Ishikawa (cell line): ENCODE measurements around the gene HOOK2.

ENCODE experiments used
- CEBPB ChIP-seq: IDR thresholded peaks from 2 replicates; pipeline ENCODE4 v1.6.1; 2012
- CREB1 ChIP-seq: IDR thresholded peaks from 2 replicates; pipeline ENCODE4 v1.6.1; 2012; ENCODE audit warnings: low read depth
- EGR1 ChIP-seq: IDR thresholded peaks from 2 replicates; pipeline ENCODE4 v1.6.1; 2012
- EP300 ChIP-seq: IDR thresholded peaks from 2 replicates; pipeline ENCODE4 v1.6.1; 2012; ENCODE audit warnings: borderline replicate concordance
- FOXM1 ChIP-seq: IDR thresholded peaks from 2 replicates; pipeline ENCODE4 v1.6.1; 2012; ENCODE audit warnings: low read depth, borderline replicate concordance
- MAX ChIP-seq: IDR thresholded peaks from 2 replicates; pipeline ENCODE4 v1.6.1; 2012
- NFIC ChIP-seq: IDR thresholded peaks from 2 replicates; pipeline ENCODE4 v1.6.1; 2012
- RAD21 ChIP-seq: IDR thresholded peaks from 2 replicates; pipeline ENCODE4 v1.6.1; 2012; ENCODE audit warnings: low read depth
- TAF1 ChIP-seq: IDR thresholded peaks from 2 replicates; pipeline ENCODE4 v1.6.1; 2012; ENCODE audit warnings: low read depth, mild to moderate bottlenecking
- TCF12 ChIP-seq: IDR thresholded peaks from 2 replicates; pipeline ENCODE4 v1.6.1; 2012; ENCODE audit warnings: low read depth
- TEAD4 ChIP-seq: IDR thresholded peaks from 2 replicates; pipeline ENCODE4 v1.6.1; 2012
- YY1 ChIP-seq: IDR thresholded peaks from 2 replicates; pipeline ENCODE4 v1.6.1; 2012; ENCODE audit warnings: low read depth
- ZBTB7A ChIP-seq: IDR thresholded peaks from 2 replicates; pipeline ENCODE4 v1.6.1; 2012; ENCODE audit warnings: low read depth
- TF ChIP-seq, protein P1 (sequence below): IDR thresholded peaks from 2 replicates; pipeline ENCODE4 v1.6.1; 2012
- TF ChIP-seq, protein P2 (sequence below): IDR thresholded peaks from 2 replicates; pipeline ENCODE4 v1.6.1; 2012; ENCODE audit warnings: low read depth, mild to moderate bottlenecking

The HOOK2 gene

DNA sequence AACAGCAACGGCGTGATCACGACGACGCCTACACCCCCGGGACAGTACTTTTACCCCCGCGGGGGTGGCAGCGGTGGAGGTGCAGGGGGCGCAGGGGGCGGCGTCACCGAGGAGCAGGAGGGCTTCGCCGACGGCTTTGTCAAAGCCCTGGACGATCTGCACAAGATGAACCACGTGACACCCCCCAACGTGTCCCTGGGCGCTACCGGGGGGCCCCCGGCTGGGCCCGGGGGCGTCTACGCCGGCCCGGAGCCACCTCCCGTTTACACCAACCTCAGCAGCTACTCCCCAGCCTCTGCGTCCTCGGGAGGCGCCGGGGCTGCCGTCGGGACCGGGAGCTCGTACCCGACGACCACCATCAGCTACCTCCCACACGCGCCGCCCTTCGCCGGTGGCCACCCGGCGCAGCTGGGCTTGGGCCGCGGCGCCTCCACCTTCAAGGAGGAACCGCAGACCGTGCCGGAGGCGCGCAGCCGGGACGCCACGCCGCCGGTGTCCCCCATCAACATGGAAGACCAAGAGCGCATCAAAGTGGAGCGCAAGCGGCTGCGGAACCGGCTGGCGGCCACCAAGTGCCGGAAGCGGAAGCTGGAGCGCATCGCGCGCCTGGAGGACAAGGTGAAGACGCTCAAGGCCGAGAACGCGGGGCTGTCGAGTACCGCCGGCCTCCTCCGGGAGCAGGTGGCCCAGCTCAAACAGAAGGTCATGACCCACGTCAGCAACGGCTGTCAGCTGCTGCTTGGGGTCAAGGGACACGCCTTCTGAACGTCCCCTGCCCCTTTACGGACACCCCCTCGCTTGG, 16.9 kb upstream of the HOOK2 start:
- TF ChIP-seq ZBTB7A (no peak), TCF12 (no peak), FOXM1 (no peak), NFIC (no peak), TEAD4 (peak; percentile 16; the same call in 1 of the 2 replicates), CEBPB (no peak), EP300 (no peak), YY1 (peak; percentile 45; the same call in 1 of the 2 replicates), EGR1 (peak; percentile 31; the same call in 1 of the 2 replicates), CREB1 (no peak), MAX (peak; percentile 56; the same call in 1 of the 2 replicates), RAD21 (no peak), TAF1 (no peak)
- TF ChIP-seq, protein P1, sequence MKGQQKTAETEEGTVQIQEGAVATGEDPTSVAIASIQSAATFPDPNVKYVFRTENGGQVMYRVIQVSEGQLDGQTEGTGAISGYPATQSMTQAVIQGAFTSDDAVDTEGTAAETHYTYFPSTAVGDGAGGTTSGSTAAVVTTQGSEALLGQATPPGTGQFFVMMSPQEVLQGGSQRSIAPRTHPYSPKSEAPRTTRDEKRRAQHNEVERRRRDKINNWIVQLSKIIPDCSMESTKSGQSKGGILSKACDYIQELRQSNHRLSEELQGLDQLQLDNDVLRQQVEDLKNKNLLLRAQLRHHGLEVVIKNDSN, result peak; percentile 74
- TF ChIP-seq, protein P2, sequence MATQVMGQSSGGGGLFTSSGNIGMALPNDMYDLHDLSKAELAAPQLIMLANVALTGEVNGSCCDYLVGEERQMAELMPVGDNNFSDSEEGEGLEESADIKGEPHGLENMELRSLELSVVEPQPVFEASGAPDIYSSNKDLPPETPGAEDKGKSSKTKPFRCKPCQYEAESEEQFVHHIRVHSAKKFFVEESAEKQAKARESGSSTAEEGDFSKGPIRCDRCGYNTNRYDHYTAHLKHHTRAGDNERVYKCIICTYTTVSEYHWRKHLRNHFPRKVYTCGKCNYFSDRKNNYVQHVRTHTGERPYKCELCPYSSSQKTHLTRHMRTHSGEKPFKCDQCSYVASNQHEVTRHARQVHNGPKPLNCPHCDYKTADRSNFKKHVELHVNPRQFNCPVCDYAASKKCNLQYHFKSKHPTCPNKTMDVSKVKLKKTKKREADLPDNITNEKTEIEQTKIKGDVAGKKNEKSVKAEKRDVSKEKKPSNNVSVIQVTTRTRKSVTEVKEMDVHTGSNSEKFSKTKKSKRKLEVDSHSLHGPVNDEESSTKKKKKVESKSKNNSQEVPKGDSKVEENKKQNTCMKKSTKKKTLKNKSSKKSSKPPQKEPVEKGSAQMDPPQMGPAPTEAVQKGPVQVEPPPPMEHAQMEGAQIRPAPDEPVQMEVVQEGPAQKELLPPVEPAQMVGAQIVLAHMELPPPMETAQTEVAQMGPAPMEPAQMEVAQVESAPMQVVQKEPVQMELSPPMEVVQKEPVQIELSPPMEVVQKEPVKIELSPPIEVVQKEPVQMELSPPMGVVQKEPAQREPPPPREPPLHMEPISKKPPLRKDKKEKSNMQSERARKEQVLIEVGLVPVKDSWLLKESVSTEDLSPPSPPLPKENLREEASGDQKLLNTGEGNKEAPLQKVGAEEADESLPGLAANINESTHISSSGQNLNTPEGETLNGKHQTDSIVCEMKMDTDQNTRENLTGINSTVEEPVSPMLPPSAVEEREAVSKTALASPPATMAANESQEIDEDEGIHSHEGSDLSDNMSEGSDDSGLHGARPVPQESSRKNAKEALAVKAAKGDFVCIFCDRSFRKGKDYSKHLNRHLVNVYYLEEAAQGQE, result no peak

DNA sequence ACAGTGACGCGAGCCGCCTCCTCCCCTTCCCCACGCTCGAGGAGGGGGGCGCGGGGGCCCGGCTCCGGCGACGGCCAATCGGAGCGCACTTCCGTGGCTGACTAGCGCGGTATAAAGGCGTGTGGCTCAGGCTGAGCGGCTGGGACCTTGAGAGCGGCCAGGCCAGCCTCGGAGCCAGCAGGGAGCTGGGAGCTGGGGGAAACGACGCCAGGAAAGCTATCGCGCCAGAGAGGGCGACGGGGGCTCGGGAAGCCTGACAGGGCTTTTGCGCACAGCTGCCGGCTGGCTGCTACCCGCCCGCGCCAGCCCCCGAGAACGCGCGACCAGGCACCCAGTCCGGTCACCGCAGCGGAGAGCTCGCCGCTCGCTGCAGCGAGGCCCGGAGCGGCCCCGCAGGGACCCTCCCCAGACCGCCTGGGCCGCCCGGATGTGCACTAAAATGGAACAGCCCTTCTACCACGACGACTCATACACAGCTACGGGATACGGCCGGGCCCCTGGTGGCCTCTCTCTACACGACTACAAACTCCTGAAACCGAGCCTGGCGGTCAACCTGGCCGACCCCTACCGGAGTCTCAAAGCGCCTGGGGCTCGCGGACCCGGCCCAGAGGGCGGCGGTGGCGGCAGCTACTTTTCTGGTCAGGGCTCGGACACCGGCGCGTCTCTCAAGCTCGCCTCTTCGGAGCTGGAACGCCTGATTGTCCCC, 16.1 kb upstream of the HOOK2 start, which contains the start of gene JUNB:
TSS of gene JUNB (plus strand) at position 142 of the 706 bp plus-strand sequence. CDS start at position 428, 286 bp downstream.
- TF ChIP-seq NFIC, result peak; percentile 59
- TF ChIP-seq, protein P2, result 0 out of 2 replicates have a peak, but pooled peaks have one; percentile 23
- peak; percentile 52 for TF ChIP-seq TEAD4
- TF ChIP-seq ZBTB7A, result no peak; the same call in none of the 2 replicates
- TF ChIP-seq RAD21, result peak; percentile 2; the same call in 1 of the 2 replicates
- TF ChIP-seq, protein P1, result peak; percentile 3; the same call in 1 of the 2 replicates
- TF ChIP-seq TCF12, result peak; percentile 85
- peak; percentile 74 for TF ChIP-seq CREB1
- TF ChIP-seq EP300, result 0 out of 2 replicates have a peak, but pooled peaks have one; percentile 52
- peak; percentile 26; the same call in 1 of the 2 replicates for TF ChIP-seq FOXM1
- TF ChIP-seq TAF1, result peak; percentile 97
- peak; percentile 59; the same call in 1 of the 2 replicates for TF ChIP-seq EGR1
- peak; percentile 61 for TF ChIP-seq YY1
- peak; percentile 57; the same call in 1 of the 2 replicates for TF ChIP-seq MAX
- TF ChIP-seq CEBPB, result 0 out of 2 replicates have a peak, but pooled peaks have one; percentile 30

DNA sequence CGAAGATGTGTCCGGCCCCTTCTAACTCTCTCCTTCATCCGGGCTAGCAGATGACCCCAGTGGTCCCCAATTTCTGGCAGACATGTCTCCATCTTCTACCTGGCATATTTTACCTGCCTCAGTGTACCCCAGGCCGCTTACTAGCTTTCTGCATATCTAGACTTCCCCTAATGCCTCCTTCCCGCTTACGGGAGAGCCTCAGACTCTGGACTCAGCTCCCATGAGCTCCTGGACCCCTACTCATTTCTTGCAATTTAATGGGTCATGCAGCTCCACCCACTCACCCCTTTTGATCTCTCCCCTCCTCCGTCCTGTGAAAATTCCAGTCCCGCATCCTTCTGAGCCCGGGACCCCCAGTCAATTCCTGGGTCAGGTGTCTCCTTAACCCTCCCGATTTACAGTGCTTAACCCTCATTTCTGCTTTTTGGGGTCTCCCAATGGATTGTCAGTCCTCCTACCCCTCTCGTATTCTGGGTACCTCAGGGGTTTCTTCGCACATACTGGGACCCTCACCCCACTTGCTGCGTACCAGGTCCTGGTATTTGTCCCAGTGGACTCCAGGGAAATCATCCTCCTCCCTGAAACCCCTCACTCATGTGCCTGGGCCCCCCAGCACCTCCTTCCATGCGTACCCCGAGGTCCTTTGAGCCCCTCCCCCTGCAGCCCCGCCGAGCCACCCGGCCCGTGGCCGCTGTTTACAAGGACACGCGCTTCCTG, 15.4 kb upstream of the HOOK2 start:
- TF ChIP-seq FOXM1 (no peak), MAX (peak; percentile 98)

- TF ChIP-seq CEBPB, result peak; percentile 83
- TF ChIP-seq, protein P1, result no peak
- no peak for TF ChIP-seq TEAD4
- TF ChIP-seq CREB1, result no peak
- TF ChIP-seq RAD21, result no peak
- peak; percentile 62; the same call in 1 of the 2 replicates for TF ChIP-seq TCF12
- TF ChIP-seq FOXM1, result peak; percentile 51; the same call in 1 of the 2 replicates
- TF ChIP-seq YY1, result no peak
- TF ChIP-seq, protein P2, result no peak
- TF ChIP-seq TAF1, result 0 out of 2 replicates have a peak, but pooled peaks have one; percentile 29
- TF ChIP-seq EGR1, result no peak; the same call in 1 of the 2 replicates
- peak; percentile 95 for TF ChIP-seq ZBTB7A
- peak; percentile 64 for TF ChIP-seq NFIC
- peak; percentile 61 for TF ChIP-seq MAX
- TF ChIP-seq EP300, result peak; percentile 63; the same call in 1 of the 2 replicates
Observed at GRCh38 chr19:12789904-12790619, 14.7 kb upstream of the HOOK2 start.
